ENCODE results near the gene MBD6.
"Not testable (repeated sequence)": the region's sequence is repeated elsewhere in the genome, so short reads cannot be mapped to it uniquely, and the experiment has no call there.

MBD6 gene

GRCh38 chr12:57517187-57517586, 5.4 kb upstream of the MBD6 start:
- no peak for DNase-seq

- not testable (repeated sequence) for DNase-seq
Measured at GRCh38 chr12:57517718-57518117, 4.9 kb upstream of the MBD6 start.

GRCh38 chr12:57518176-57518919, 4.3 kb upstream of the MBD6 start:
- DNase-seq = no peak

- no peak for DNase-seq
Measured at GRCh38 chr12:57518920-57519795, 3.5 kb upstream of the MBD6 start.

GRCh38 chr12:57519796-57520052, 2.9 kb upstream of the MBD6 start:
- no peak for DNase-seq

GRCh38 chr12:57520053-57520818, 2.4 kb upstream of the MBD6 start, which contains the start of gene DDIT3:
DDIT3 (minus strand) TSS chr12:57520514; CDS start chr12:57517406, 3,108 bp downstream.
- peak; percentile 86 for DNase-seq

- DNase-seq = no peak
Measured at GRCh38 chr12:57521525-57522010, 1.1 kb upstream of the MBD6 start.

GRCh38 chr12:57522887-57523705, 472 bp downstream of the MBD6 start:
- no peak for DNase-seq

- DNase-seq = no peak
Measured at GRCh38 chr12:57523706-57524614, 1.3 kb downstream of the MBD6 start.

GRCh38 chr12:57524814-57525614, 2.4 kb downstream of the MBD6 start:
- no peak for DNase-seq

GRCh38 chr12:57525615-57526383, 3.2 kb downstream of the MBD6 start:
- no peak for DNase-seq

- no peak for DNase-seq
Measured at GRCh38 chr12:57526477-57527126, 4.0 kb downstream of the MBD6 start.

GRCh38 chr12:57527184-57527583, 4.6 kb downstream of the MBD6 start:
- DNase-seq = no peak

- no peak for DNase-seq
Measured at GRCh38 chr12:57528176-57528575, 5.6 kb downstream of the MBD6 start.

- DNase-seq = no peak
Measured at GRCh38 chr12:57528831-57529555, 6.4 kb downstream of the MBD6 start.

- DNase-seq = no peak
Measured at GRCh38 chr12:57529831-57530230, 7.2 kb downstream of the MBD6 start.

GRCh38 chr12:57530396-57531142, 7.9 kb downstream of the MBD6 start:
- no peak for DNase-seq

GRCh38 chr12:57531836-57532235, 9.2 kb downstream of the MBD6 start:
- DNase-seq = no peak

Data from DMS79 (cell line).